Measurements from ENCODE around the gene DNAJC16.

DNAJC16 gene

GRCh38 chr1:15622712-15623373, 96.2 kb downstream of the DNAJC16 start:
- no peak for DNase-seq

- no peak for DNase-seq
These were observed 96.8 kb downstream of the DNAJC16 start for GRCh38 chr1:15623435-15623834.

- DNase-seq = no peak
These were observed 97.6 kb downstream of the DNAJC16 start for GRCh38 chr1:15624133-15624714.

- no peak for DNase-seq
These were observed 98.6 kb downstream of the DNAJC16 start for GRCh38 chr1:15625056-15625917.
